Measurements from ENCODE around the gene ANXA4. TPM values are rescaled to one million over a fixed set of nuclear protein-coding genes. Genes with fewer than 3 reads are reported as not detected.
"Not testable (repeated sequence)": the region's sequence is repeated elsewhere in the genome, so short reads cannot be mapped to it uniquely, and the experiment has no call there.

The ANXA4 gene
- total RNA-seq, 1 donor from 2014 or later: 2.4 TPM

DNA sequence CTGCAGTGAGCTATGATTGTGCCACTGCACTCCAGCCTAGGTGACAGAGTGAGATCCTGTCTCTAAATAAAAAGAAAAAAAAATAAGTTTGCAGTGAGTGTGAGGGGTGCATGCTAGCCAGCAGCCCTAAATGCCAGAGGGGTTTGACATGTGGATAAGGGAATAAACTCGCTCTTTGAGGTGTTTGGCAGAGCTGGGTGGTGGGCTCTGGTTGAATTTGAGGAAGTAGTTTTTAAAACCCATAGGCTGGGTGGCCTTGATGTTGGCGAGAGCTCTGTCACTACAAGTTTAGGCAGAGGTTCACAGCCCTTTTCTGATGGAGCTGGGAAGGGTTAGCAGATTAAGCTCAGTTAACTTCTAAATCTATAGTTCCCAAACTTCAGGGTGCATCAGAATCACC is 3.1 kb downstream of the ANXA4 start:
- no peak for FAIRE-seq
- no peak for DNase-seq (ENCODE audit: low spot score in 2 of 2)

DNA sequence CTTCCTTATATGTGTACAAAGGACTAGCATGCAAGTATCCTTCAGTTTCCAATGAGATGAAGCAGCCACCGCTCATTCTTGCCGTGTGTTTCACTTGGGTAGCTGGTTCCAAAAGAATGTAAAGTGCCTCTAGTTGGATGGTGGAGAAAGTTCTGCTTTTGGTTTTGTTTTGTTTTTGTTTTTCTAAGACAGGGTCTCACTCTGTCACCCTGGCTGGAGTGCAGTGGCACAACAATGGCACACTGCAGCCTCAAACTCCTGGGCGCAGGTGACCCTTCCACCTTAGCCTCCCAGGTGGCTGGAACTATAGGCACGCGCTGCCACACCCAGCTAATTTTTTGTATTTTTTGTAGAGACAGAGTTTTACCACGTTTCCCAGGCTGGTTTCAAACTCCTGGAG is 8.3 kb downstream of the ANXA4 start:
- FAIRE-seq (no peak), DNase-seq (ENCODE audit: low spot score in 2 of 2) (no peak)

DNA sequence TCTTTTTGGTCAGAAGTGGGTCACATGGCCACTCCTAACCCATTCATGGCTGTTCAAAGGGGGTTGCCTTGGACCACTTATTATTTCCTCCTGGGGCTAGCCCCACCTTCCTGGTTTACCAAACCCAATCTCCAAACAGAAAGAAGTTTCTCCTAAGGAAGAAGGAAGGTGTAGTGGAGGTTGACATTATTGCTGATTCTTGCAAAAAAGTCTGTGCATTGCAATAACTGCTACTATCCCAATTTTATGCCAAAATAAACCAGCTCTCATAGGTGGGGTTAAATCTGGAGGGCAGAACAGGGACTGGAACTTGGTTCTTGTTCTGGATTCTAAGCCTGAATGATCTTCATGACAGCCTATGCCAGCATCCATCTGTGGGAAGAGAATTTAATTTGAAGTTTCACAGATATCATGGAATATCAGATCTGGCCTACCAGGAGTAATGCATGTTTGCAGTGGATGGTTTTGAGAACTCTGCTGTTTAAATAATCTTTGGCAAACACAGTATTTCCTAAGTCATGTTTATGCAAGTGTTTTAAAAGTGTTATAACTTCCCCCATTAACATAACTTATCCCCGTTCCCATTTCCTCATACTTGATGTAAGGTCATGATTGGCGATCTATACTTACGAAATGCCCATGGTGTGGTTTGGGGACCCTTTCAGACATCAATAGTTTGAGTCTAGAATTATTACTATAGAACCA is 11.9 kb downstream of the ANXA4 start:
- DNase-seq (ENCODE audit: low spot score in 2 of 2) (no peak), FAIRE-seq (no peak)

DNA sequence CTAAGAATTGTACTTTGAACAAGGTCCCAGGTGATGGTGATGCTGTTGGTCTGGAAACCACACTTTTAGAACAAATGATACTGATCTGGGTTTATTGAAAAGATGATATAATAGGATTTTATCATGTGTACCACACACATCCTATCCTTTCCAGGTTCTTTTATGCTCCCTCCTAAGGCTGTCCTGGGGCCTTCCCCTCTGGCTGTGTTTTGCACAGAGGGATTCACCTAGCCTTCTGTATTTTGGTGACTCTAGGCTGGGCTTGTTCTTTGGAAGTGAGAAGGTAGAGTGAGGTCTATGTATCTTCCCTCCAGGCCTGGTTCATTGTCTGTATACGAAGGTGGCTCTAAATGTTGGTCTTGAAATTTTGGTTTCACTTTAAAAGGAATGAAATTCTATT is 12.7 kb downstream of the ANXA4 start:
- FAIRE-seq (no peak), DNase-seq (ENCODE audit: low spot score in 2 of 2) (no peak)

DNA sequence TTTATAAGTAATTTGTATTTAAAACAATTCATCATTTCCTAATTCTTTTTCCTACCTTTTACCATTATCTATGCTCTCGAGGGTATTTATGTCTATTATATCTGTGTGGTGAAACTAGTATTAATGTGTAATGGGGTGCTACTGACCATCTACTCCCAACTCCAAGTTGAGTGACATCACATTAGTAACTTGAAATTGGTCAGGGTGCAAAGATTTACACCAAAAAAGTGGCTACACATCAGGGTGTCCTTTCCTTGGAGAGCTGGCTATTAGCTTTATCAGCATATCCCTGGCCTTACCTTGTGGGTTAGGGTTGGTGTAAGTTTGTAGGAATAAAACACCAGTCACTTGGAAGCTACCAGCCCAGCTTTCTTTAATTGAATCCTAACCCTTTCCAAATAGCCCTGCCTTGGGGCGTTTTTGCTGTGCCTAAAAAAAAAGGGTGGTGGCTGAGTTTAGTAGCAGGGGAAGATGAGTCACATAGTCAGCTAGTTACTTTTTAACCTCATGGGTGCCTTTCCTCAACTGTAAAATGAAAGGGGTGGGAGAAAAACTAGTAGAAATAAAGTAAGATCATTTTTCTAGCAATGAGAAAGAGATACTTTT is 14.0 kb downstream of the ANXA4 start:
- FAIRE-seq (no peak), DNase-seq (ENCODE audit: low spot score in 2 of 2) (no peak)

DNA sequence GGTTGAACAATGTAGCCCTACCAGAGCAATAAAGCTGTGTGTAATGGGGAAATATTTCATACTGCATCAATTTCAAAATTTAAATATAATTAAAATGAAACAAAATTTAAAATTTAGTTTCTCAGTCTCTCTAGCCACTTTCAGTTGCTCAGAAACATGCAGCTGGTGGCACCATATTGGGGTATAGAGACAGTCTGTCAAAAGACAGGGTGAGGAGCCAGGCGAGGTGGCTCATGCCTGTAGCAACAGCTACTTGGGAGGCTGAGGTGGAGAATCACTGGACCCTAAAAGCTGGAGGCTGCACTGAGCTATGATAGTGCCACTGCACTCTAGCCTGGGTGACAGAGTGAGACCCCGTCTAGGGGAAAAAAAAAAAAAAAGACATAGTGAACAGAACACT is 20.1 kb downstream of the ANXA4 start:
- FAIRE-seq: no peak
- no peak for DNase-seq (ENCODE audit: low spot score in 2 of 2)

DNA sequence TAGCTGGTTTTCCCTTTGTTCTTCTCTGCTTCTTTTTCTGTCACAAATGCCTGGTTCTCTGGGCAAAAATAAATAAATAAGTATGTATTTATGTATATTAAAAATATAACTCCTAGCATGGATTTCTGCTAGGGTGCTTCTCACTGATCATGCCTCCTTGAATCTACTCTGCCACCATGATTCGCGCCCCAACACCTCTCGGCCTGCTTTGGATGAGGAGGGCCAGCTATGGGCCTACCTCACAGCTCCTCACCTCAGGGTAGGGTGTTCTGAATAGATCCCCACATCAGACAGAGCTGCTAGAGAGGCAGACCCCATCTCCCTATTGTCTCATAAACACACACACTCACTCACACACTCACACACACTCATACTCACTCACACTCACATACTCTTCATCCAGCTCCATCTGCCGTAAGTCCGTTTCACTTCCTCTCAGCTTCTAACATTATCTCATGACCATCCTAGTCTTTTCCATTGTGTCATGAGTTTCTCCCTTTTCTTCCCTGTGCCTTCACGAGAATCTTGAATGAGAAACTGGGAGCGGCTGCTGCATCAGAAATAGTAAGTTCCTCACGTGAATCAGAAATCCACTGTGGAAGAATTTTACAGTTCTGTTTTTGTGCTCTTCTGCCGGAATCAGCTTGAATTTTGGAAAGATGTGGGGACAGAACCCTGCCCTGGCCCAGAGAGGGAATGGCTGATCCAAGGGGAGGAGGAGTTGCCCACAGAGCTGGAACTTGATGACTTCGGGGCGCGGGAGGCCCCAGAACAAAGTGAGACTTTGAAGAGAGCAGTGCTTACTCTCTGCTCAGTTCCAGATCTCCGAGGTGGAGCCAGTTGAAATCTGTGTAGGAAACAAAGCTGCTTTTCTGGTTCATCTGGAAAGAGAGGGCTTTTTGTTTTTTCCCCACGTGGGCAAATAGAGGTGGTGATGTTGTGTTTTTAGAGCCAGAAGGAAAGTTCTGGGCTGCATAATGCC is 20.9 kb downstream of the ANXA4 start:
- no peak for DNase-seq (ENCODE audit: low spot score in 2 of 2)
- FAIRE-seq: no peak

DNA sequence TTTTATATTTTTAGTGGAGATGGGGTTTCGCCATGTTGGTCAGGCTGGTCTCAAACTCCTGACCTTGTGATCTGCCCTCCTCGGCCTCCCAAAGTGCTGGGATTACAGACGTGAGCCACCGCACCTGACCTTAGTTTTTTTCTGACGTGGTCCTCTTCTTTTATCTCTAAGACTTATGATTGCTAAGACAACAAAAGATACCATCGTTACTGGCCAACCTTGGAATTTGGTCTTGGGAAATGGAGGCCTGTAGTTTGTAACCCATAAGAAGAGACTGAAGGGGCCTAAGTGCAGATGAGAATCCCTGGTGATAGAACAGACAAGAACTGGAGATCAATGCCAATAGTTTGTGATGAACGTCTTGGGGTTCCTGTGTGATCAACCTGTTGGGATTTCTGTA is 21.9 kb downstream of the ANXA4 start:
- DNase-seq (ENCODE audit: low spot score in 2 of 2); FAIRE-seq: not testable (repeated sequence)

DNA sequence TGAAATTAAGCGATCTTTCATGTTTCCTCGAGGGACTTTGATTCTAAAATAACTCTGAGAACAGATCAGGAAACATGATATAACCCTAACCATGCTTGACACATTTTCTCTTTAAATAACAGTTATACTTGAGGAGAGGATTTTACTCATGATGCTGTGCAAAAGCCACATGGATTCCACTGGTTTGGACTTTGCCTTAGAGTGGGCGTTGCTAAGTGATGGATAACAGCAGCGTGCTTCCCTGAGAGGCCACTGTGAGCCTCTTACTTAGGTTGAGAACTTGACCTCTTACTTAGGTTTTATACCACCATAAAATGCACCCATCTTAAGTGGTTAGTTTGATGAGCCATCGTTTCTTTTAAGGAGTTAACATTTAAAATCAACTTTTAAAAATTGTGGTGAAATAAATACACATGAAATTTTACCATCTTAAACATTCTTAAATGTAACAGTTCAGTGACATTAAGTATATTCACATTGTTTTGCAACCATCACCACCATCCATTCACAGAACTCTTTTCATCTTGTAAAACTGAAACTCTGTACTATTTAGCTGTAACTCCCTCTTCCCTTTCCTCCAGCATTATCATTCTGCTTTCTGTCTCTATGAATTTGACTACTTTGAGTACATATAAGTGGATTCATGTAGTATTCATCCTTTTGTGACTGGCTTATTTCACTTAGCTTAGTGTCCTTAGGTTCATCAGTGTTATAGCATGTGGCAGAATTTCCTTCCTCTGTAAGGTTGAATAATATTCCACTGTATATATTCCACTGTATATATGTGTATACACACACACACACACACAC is 22.6 kb downstream of the ANXA4 start:
- FAIRE-seq: no peak
- DNase-seq (ENCODE audit: low spot score in 2 of 2): no peak

DNA sequence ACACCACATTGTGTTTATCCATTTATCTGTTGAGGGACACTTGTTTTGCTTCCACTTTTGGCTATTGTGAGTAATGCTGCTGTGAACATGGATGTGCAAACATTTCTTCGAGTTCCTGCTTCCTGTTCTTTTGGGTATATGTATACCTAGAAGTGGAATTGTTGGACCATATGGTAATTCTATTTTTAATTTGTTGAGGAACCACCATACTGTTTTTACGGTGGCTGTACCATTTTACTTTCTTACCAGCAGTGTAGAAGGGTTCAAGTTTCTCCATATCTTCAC is 23.1 kb downstream of the ANXA4 start:
- FAIRE-seq: no peak
- DNase-seq (ENCODE audit: low spot score in 2 of 2): no peak

DNA sequence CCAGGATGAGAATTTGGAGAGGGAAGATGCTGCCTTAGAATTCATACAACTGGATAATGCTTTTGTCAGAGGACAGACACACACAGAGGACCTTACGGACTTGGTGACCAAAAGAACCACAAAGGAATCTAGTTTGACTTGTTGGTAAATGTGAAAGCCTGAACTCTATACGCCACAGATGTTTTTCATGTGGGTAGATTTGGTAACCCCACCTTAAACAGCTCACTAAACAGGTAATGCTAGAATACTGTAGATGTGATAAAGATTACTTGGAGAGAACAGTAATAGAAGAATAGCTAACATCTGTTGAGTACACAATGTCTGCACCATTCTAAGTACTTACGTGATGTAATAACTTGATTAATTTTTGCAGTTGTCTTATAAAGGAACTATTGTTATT is 24.1 kb downstream of the ANXA4 start:
- DNase-seq (ENCODE audit: low spot score in 2 of 2) (no peak), FAIRE-seq (no peak)

DNA sequence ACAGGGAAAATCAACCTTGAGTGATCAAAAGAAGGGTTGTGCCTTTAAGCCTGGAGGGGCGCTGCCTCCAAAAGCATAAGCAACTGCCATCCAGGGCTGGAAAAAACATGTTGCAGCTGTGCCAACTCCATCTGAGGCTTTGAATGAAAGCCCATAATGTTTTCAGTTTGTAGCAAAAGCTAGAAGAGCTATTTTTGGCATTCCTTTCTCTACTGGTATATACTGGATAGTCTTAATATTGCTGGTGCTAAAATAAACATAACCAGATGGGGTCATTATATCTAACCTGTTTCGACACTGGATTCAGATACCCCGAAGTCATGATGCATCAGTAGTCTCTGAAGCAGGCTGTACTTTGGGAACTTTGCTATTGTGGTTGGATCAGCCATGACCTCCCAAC is 25.1 kb downstream of the ANXA4 start:
- FAIRE-seq: no peak

DNA sequence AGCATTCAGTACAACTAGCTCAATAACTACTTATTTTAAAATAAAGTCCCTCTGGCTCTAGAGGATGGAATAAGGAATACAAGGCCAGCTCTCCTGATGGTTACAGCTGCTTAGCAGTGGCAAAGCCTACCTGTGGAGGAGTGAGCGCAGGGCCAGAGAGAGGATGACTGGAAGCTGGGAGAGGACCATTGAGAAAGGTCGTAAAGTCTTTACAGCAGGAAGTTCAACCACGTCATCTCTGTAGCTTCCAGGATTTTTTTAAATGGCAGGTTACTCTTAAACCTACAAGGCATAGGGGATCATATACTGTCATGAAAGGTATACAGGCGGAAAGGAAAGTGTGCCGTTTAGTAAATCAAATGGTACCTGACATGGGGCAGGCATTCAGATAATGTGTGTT is 26.3 kb downstream of the ANXA4 start:
- DNase-seq (ENCODE audit: low spot score in 2 of 2) (no peak), FAIRE-seq (no peak)

More for the DNA sequence above, 25.1 kb downstream of the ANXA4 start:
- no peak for DNase-seq (ENCODE audit: low spot score in 2 of 2)

DNA sequence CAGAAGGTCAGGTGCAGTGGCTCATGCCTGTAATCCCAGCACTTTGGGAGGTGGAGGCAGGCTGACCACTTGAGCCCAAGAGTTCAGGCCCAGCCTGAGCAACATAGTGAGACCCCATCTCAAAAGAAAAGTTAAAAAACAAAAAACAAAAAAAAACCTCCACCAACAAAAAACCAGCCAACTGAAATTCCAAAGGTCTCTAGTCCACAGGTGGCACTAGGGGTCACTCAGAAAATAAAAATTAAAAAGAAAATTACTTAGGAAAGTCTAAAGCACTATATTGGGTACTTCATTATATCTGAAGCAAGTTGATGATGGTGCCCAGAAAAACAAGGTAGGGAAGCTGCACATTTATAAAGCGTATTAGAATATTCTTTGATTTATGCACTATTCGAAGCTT is 26.9 kb downstream of the ANXA4 start:
- DNase-seq (ENCODE audit: low spot score in 2 of 2) (no peak), FAIRE-seq (no peak)

DNA sequence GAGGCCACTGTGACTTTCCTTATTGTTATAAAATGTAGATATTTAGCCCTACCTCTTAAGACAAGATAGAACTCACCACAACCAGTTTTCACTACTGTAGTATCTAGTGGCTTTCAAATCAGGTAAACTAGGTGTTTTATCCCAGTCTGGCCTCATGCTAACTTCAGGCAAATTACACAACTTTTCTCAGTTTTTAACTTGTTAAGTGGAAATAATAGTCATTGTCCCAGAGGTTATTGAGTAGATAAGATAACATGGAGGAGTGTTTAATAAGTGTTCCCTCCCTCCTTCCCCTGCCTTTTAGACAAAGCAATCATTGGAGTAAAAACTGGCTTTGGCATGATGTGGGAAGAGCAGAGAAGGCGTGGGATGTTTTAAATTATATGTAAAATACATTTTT is 27.3 kb downstream of the ANXA4 start:
- FAIRE-seq: no peak
- no peak for DNase-seq (ENCODE audit: low spot score in 2 of 2)

DNA sequence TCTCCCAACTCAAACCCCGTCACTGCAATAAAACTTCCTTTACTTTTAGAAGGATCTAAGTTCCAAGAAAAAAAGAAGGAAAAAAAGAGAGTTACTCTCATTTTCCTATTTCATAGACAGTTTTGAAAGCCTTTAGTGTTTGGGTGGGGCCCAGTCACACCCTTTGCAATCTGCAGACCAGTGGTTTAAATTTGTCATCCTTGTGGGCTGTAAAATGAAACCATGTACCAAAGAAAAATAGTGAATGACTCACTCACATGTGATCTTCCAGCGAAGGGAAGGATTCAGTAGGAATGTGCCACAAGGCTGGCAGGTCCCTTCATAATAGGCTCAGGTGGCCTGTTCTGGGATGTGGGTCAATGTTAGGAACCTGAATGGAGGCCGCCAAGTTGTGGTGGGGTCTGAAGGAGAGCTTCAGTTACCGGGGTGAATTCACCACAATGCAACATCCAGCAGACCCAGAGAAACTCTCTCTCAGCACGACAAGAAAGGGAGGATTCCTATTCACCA is 28.3 kb downstream of the ANXA4 start:
- no peak for DNase-seq (ENCODE audit: low spot score in 2 of 2)

DNA sequence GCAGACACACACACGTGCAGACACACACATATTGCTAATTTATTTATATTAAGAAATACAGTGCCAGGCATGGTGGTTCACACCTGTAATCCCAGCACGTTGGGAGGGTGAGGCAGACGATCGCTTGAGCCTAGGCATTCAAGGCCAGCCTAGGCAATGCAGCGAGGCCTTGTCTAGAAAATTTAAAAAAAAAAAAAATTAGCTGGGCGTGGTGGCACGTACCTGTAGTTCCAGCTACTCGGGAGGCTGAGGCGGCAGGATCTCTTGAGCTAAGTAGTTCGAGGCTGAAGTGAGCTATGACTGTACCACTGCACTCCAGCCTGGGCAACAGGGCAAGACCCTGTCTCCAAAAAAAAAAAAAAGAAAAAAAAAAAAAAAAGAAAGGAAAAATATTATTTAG is 28.8 kb downstream of the ANXA4 start:
- DNase-seq (ENCODE audit: low spot score in 2 of 2): no peak
- no peak for FAIRE-seq

More for the DNA sequence above, 28.3 kb downstream of the ANXA4 start:
- FAIRE-seq: no peak

DNA sequence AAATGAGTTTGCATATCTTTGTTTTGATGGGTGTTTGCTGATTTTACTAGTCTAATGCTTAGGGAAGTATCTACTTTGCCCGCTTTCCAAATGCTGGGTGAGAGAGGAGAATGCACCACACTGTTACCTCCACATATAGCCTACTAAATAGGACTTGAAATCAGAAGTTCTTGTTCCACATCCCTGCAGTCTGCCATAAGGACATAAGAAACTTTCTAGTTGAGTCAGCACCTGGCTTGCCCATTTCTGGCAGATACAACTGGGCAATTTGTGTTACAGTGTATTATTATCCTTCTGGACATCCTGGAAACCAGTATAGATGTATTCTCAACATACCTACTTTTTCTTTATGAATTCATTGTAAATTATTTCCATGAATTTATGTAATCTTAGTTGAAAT is 29.5 kb downstream of the ANXA4 start:
- FAIRE-seq (no peak), DNase-seq (ENCODE audit: low spot score in 2 of 2) (no peak)

DNA sequence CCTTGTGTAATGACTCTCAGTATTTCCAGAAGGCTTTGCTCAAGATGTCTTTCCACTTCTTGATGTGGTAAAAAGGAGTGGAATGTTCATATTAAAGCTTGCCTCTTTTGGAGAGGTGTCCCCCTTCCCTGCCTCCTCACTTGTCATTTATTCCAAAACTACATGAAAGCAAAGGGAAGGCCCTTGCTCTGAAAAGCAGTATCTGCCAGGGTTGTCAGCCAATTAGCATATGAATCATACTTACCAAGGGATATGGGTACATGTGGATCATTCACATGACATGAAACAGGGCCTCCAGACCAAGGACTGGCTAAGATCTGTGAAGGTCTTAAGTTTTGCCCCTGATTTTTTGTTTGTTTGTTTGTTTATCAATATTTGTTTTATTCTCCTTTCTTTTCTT is 31.3 kb downstream of the ANXA4 start:
- FAIRE-seq (no peak), DNase-seq (ENCODE audit: low spot score in 2 of 2) (no peak)

DNA sequence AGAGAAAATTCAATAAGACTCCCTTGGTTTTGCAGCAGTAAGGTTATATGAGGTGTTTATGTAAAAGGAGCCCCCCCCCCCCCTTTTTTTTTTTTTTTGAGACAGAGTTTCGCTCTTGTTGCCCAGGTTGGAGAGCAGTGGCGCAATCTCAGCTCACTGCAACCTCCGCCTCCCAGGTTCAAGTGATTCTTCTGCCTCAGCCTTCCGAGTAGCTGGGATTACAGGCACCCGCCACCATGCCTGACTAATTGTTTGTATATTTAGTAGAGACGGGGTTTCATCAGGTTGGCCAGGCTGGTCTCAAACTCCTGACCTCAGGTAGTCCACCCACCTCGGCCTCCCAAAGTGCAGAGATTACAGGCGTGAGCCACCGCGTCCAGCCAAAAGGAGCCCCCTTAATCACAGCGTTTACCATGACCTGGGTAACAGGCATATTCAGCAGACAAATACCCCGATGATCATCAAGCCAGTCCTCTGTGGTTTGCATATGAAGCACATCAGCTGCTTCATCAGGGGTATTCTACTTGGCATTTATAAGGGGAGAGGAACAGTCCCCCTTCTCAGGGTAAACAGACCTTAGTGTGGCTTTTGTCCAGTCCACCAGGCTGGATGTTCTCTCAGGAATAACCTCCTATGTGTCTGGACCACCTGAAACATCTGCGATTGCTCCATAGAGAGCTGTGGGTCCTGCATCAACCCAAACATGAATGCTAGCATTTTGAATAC is 32.5 kb downstream of the ANXA4 start:
- FAIRE-seq; DNase-seq (ENCODE audit: low spot score in 2 of 2): not testable (repeated sequence)

Data from frontal cortex (tissue), 4 donors.